Calu3 (cell line): ENCODE measurements around the gene C1QTNF6. TPM values are rescaled to one million over a fixed set of nuclear protein-coding genes. Genes with fewer than 3 reads are reported as not detected.

ENCODE experiments used
- BruUV-seq: library from RNA; stranded (reverse); fragments of 400-500 nt; replicated peaks from 2 replicates; lab custom pipeline; 2021; lab: Mats Ljungman, UMichigan
- CTCF ChIA-PET: fragments of 300-600 bp; sonication (Branson Sonifier 250); formaldehyde crosslinking; loops from one replicate; lab custom pipeline; 2022; ENCODE audit warnings: antibody characterized with exemption; lab: Charles Lee
- DNase-seq: peaks from one replicate; pipeline ENCODE4 v3.0.0; 2022
- H3K27ac Mint-ChIP-seq: one replicate; pipeline ENCODE4 v1.8.0; 2022; ENCODE audit warnings: mixed read lengths; ENCODE audit not compliant: unreplicated experiment
- H3K27me3 Mint-ChIP-seq: one replicate; pipeline ENCODE4 v1.8.0; 2022; ENCODE audit warnings: mixed read lengths; ENCODE audit not compliant: unreplicated experiment
- H3K36me3 Mint-ChIP-seq: one replicate; pipeline ENCODE4 v1.8.0; 2022; ENCODE audit warnings: mild to moderate bottlenecking, moderate library complexity, mixed read lengths; ENCODE audit not compliant: insufficient read depth, unreplicated experiment
- H3K4me1 Mint-ChIP-seq: one replicate; pipeline ENCODE4 v1.8.0; 2022; ENCODE audit warnings: mild to moderate bottlenecking, low read depth, mixed read lengths; ENCODE audit not compliant: unreplicated experiment
- H3K4me3 Mint-ChIP-seq: one replicate; pipeline ENCODE4 v1.8.0; 2022; ENCODE audit warnings: mild to moderate bottlenecking, low read depth, moderate library complexity, mixed read lengths; ENCODE audit not compliant: unreplicated experiment
- H3K9me3 Mint-ChIP-seq: one replicate; pipeline ENCODE4 v1.8.0; 2022; ENCODE audit warnings: low read depth, mixed read lengths; ENCODE audit not compliant: unreplicated experiment
- CTCF ChIP-seq: fragments of 200-600 bp; IDR thresholded peaks from one replicate; pipeline ENCODE4 v1.8.0; 2022; ENCODE audit warnings: antibody characterized with exemption; ENCODE audit not compliant: unreplicated experiment
- intact Hi-C: fragments of 100-400 bp; cut with micrococcal nuclease; formaldehyde crosslinking; loops from one replicate; pipeline ENCODE4 v1.10.0; 2022; ENCODE audit not compliant: unreplicated experiment
- total RNA-seq: library from RNA; stranded (reverse); gene quantifications from 2 replicates; pipeline ENCODE4 v1.2.3, GENCODE V29; 2022

The C1QTNF6 gene
- total RNA-seq, 1 experiment from 2014 or later: 6.2 TPM

GRCh38 chr22:37165066-37165465, 23.0 kb downstream of the C1QTNF6 start:
- Mint-ChIP-seq H3K27me3 (peaks cover 41% of the 10 kb centered on the region), H3K27ac (no peak overlapping the region), H3K4me3 (no peak overlapping the region), H3K36me3 (no peaks in the 10 kb centered on the region), H3K4me1 (peaks cover 20% of the 10 kb centered on the region), H3K9me3 (no peaks in the 10 kb centered on the region)
- no peak for DNase-seq
- CTCF ChIA-PET: interaction anchor here (0.6 to 1.1 kb wide), 2 partner anchors 24 to 32 kb away, joined by 3 to 4 read pairs; no protein-coding TSS in a partner anchor
- intact Hi-C loops: loop anchor here (10.0 kb wide), 1 partner anchor 90 kb away; no protein-coding TSS in a partner anchor
- TF ChIP-seq CTCF: no peak
- no TSS peak for BruUV-seq

GRCh38 chr22:37164505-37164887, 23.6 kb downstream of the C1QTNF6 start:
- peaks cover 20% of the 10 kb centered on the region for H3K4me1 Mint-ChIP-seq
- intact Hi-C loops: loop anchor here (10.0 kb wide), 1 partner anchor 90 kb away; no protein-coding TSS in a partner anchor
- BruUV-seq: no TSS peak
- H3K36me3 Mint-ChIP-seq: no peaks in the 10 kb centered on the region
- CTCF ChIA-PET: interaction anchor here (0.6 kb wide), 1 partner anchor 196 kb away, joined by 7 read pairs; no protein-coding TSS in a partner anchor
- H3K9me3 Mint-ChIP-seq: no peaks in the 10 kb centered on the region
- H3K4me3 Mint-ChIP-seq: no peak overlapping the region
- H3K27me3 Mint-ChIP-seq: peaks cover 41% of the 10 kb centered on the region
- no peak overlapping the region for H3K27ac Mint-ChIP-seq
- DNase-seq: no peak
- TF ChIP-seq CTCF: no peak

- H3K27me3 Mint-ChIP-seq: peaks cover 41% of the 10 kb centered on the region
- intact Hi-C loops: loop anchor here (10.0 kb wide), 1 partner anchor 91 kb away; no protein-coding TSS in a partner anchor
- peaks cover 20% of the 10 kb centered on the region for H3K4me1 Mint-ChIP-seq
- no peak overlapping the region for H3K27ac Mint-ChIP-seq
- no peak for TF ChIP-seq CTCF
- CTCF ChIA-PET: interaction anchor here (0.6 kb wide), 1 partner anchor 195 kb away, joined by 7 read pairs; no protein-coding TSS in a partner anchor
- H3K4me3 Mint-ChIP-seq: no peak overlapping the region
- no peak for DNase-seq
- BruUV-seq: no TSS peak
- no peaks in the 10 kb centered on the region for H3K9me3 Mint-ChIP-seq
- no peaks in the 10 kb centered on the region for H3K36me3 Mint-ChIP-seq
Observed at GRCh38 chr22:37163575-37164504, 24.2 kb downstream of the C1QTNF6 start.

- CTCF ChIA-PET: no interaction called here
- Mint-ChIP-seq H3K9me3 (no peaks in the 10 kb centered on the region), H3K4me3 (no peak overlapping the region), H3K27me3 (peaks cover 44% of the 10 kb centered on the region), H3K36me3 (peaks cover 5% of the 10 kb centered on the region), H3K27ac (no peak overlapping the region), H3K4me1 (peaks cover 19% of the 10 kb centered on the region)
- no peak for TF ChIP-seq CTCF
- no peak for DNase-seq
- BruUV-seq: no TSS peak
- intact Hi-C loops: loop anchor here (10.0 kb wide), 1 partner anchor 92 kb away; no protein-coding TSS in a partner anchor
Observed at GRCh38 chr22:37163096-37163489, 25.0 kb downstream of the C1QTNF6 start.
